DOHH2 (cell line): Measurements from ENCODE around the gene C21orf58.

Source experiments
- H3F3A ChIP-seq: fragments of 200-600 bp; sonication (generic), shearing (Covaris generic); 2 replicates; pipeline ENCODE4 v1.6.0; 2016; ENCODE audit warnings: antibody characterized with exemption, mild to moderate bottlenecking; ENCODE audit not compliant: control insufficient read depth, insufficient read depth
- H3K27ac ChIP-seq: fragments of 200-600 bp; sonication (generic); 2 replicates; pipeline ENCODE4 v1.5.1; 2014; ENCODE audit warnings: low read depth, mild to moderate bottlenecking, low read length, moderate library complexity
- H3K27me3 ChIP-seq: fragments of 200-600 bp; sonication (generic); 2 replicates; pipeline ENCODE4 v1.6.1; 2014; ENCODE audit warnings: mild to moderate bottlenecking, low read length, mixed read lengths; ENCODE audit not compliant: control insufficient read depth
- H3K36me3 ChIP-seq: fragments of 200-600 bp; sonication (generic); 2 replicates; pipeline ENCODE4 v1.6.1; 2014; ENCODE audit warnings: mild to moderate bottlenecking, low read length, moderate library complexity, mixed read lengths; ENCODE audit not compliant: control insufficient read depth
- H3K4me1 ChIP-seq: fragments of 200-600 bp; sonication (generic); 2 replicates; pipeline ENCODE4 v1.6.1; 2014; ENCODE audit warnings: mild to moderate bottlenecking, low read length, mixed read lengths; ENCODE audit not compliant: control insufficient read depth
- H3K4me2 ChIP-seq: fragments of 200-600 bp; sonication (generic); 2 replicates; pipeline ENCODE4 v1.6.0; 2014; ENCODE audit warnings: mild to moderate bottlenecking, low read length, moderate library complexity
- H3K4me3 ChIP-seq: fragments of 200-600 bp; sonication (generic); 2 replicates; pipeline ENCODE4 v1.5.1; 2014; ENCODE audit warnings: mild to moderate bottlenecking, low read length, mixed read lengths
- H3K79me2 ChIP-seq: fragments of 200-600 bp; sonication (generic); 2 replicates; pipeline ENCODE4 v1.6.1; 2014; ENCODE audit warnings: mild to moderate bottlenecking, low read length, mixed read lengths; ENCODE audit not compliant: control insufficient read depth
- H3K9me2 ChIP-seq: fragments of 200-600 bp; sonication (generic); replicated peaks from 2 replicates; pipeline ENCODE4 v1.6.1; 2014; ENCODE audit warnings: mild to moderate bottlenecking, low read length, mixed read lengths; ENCODE audit not compliant: control insufficient read depth
- H3K9me3 ChIP-seq: fragments of 200-600 bp; sonication (generic); 2 replicates; pipeline ENCODE4 v1.6.1; 2014; ENCODE audit warnings: antibody characterized with exemption, low read length, mixed read lengths; ENCODE audit not compliant: control insufficient read depth, insufficient read depth
- H4K20me1 ChIP-seq: fragments of 200-600 bp; sonication (generic); 2 replicates; pipeline ENCODE4 v1.6.0; 2014; ENCODE audit warnings: low read depth, mild to moderate bottlenecking, antibody characterized with exemption, low read length, moderate library complexity; ENCODE audit not compliant: control insufficient read depth, insufficient read depth
- EZH2phosphoT487 ChIP-seq: fragments of 200-600 bp; sonication (generic); IDR thresholded peaks from 2 replicates; pipeline ENCODE4 v1.6.1; 2017; ENCODE audit warnings: borderline replicate concordance, mild to moderate bottlenecking, antibody characterized with exemption, low read length, moderate library complexity, mixed read lengths
- TF ChIP-seq, protein P1 (sequence below): fragments of 200-600 bp; sonication (generic); IDR thresholded peaks from one replicate; pipeline ENCODE4 v1.5.1; 2014; ENCODE audit warnings: antibody characterized with exemption, mild to moderate bottlenecking, low read depth, low read length; ENCODE audit not compliant: poor library complexity, severe bottlenecking

Gene C21orf58

DNA sequence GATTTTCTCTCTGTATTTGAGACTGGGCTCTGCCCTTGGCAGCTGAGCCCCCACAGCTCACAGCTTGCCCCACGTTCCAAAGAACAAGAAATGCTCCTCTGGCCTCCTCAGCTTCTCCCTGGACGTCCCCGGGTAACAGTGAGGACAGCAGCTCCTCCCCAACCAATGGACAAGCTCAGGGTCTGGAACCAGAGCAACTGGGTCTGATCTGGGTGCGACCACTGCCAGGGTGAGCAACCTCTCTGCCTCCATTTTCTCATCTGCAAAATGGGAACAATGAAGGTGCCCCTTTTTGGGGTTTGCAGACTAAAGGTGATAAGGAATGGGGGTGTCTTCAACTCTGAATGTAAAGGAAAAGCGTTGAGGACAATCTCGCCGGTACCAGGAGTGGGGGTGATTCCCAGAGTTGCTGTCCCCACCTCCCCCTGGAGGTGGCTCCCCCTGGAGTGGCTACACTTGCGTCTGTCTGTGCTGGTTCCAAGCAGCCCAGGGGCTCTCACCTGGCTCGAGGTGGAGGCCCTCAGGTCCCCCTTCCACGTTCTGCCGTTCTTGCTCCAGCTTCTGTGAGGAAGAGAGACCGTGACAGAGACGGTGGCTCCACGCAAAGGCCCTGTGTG is 6.9 kb downstream of the C21orf58 start:
- H3K27ac ChIP-seq, result no peak overlapping the region
- no peak overlapping the region for H3K4me2 ChIP-seq
- no peaks in the 10 kb centered on the region for H3K27me3 ChIP-seq
- no peaks in the 10 kb centered on the region for H3K9me2 ChIP-seq
- H3K9me3 ChIP-seq, result no peaks in the 10 kb centered on the region
- no peak for TF ChIP-seq EZH2phosphoT487
- TF ChIP-seq, protein P1, sequence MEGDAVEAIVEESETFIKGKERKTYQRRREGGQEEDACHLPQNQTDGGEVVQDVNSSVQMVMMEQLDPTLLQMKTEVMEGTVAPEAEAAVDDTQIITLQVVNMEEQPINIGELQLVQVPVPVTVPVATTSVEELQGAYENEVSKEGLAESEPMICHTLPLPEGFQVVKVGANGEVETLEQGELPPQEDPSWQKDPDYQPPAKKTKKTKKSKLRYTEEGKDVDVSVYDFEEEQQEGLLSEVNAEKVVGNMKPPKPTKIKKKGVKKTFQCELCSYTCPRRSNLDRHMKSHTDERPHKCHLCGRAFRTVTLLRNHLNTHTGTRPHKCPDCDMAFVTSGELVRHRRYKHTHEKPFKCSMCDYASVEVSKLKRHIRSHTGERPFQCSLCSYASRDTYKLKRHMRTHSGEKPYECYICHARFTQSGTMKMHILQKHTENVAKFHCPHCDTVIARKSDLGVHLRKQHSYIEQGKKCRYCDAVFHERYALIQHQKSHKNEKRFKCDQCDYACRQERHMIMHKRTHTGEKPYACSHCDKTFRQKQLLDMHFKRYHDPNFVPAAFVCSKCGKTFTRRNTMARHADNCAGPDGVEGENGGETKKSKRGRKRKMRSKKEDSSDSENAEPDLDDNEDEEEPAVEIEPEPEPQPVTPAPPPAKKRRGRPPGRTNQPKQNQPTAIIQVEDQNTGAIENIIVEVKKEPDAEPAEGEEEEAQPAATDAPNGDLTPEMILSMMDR, result no peak
- H3K36me3 ChIP-seq, result peaks cover 84% of the 10 kb centered on the region
- peaks cover 10% of the 10 kb centered on the region for H4K20me1 ChIP-seq
- H3F3A ChIP-seq, result peaks cover 4% of the 10 kb centered on the region; the same call in 1 of the 2 replicates
- no peak overlapping the region for H3K4me3 ChIP-seq
- peaks cover 43% of the 10 kb centered on the region for H3K79me2 ChIP-seq
- peaks cover 17% of the 10 kb centered on the region for H3K4me1 ChIP-seq

DNA sequence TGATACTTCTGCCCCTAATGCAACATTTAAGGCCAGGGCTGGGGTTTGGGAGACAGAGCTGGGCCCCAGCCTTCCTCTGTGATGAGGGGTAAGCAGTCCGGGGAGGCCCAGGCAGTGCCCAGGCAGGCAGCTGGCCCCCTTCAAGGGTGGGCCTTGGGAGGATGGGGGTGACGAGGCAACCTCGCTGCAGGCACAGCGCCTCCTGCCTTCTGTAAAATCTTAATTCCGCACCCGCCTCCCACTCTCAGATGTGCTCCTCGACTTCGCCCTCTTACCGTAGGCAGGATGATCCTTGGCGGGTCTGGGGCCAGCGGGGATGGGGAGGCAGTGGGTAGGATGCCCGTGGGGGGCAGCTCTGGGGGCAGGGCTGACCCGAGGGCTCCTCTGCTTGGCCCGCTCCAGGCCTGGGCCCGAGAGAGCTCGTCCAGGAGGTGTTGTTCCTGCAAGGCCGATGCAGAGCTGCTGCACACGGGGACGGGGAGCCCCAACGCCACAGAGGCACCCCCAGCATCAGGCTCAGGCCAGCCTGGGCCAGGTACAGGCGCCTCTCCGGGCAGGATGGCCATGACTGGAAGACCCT is 9.1 kb downstream of the C21orf58 start:
- no peaks in the 10 kb centered on the region for H3F3A ChIP-seq
- H3K27me3 ChIP-seq, result no peaks in the 10 kb centered on the region
- H3K79me2 ChIP-seq, result peaks cover 22% of the 10 kb centered on the region
- no peaks in the 10 kb centered on the region for H3K9me3 ChIP-seq
- H3K27ac ChIP-seq, result no peak overlapping the region
- no peak overlapping the region for H3K4me3 ChIP-seq
- peaks cover 5% of the 10 kb centered on the region; the same call in 1 of the 2 replicates for H4K20me1 ChIP-seq
- no peaks in the 10 kb centered on the region for H3K9me2 ChIP-seq
- H3K4me2 ChIP-seq, result no peak overlapping the region
- TF ChIP-seq EZH2phosphoT487, result no peak
- TF ChIP-seq, protein P1, result no peak
- no peaks in the 10 kb centered on the region for H3K4me1 ChIP-seq
- peaks cover 79% of the 10 kb centered on the region for H3K36me3 ChIP-seq

DNA sequence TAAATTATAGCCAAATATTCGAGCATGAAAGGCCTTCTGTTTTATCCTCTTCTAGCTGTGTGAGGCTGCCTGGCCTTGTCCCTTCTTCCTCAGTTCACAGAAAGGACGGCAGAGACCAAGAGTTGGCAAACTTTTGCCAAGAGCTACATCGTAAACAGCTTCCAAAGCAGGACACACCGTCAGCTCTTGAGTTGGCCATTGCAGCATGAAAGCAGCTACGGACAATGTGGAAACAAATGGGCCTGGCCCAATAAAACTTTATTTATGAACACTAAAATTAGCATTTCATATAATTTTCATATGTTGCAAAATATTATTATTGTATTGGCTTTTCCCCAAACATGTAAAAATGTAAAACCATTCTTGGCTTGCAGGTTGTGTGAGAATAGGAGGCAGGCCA is 10.7 kb downstream of the C21orf58 start:
- no peak overlapping the region for H3K27ac ChIP-seq
- no peak overlapping the region for H3K4me3 ChIP-seq
- H3K27me3 ChIP-seq, result no peaks in the 10 kb centered on the region
- H3K36me3 ChIP-seq, result peaks cover 78% of the 10 kb centered on the region
- TF ChIP-seq, protein P1, result no peak
- TF ChIP-seq EZH2phosphoT487, result no peak
- no peaks in the 10 kb centered on the region for H4K20me1 ChIP-seq
- no peaks in the 10 kb centered on the region for H3K9me2 ChIP-seq
- H3K4me2 ChIP-seq, result no peak overlapping the region
- no peaks in the 10 kb centered on the region for H3K9me3 ChIP-seq
- no peaks in the 10 kb centered on the region for H3K4me1 ChIP-seq
- H3F3A ChIP-seq, result no peaks in the 10 kb centered on the region
- peaks cover 6% of the 10 kb centered on the region for H3K79me2 ChIP-seq
